ENCODE measurements around the gene LIMS2. TPM values are rescaled to one million over a fixed set of nuclear protein-coding genes. Genes with fewer than 3 reads are reported as not detected.

The LIMS2 gene
- total and polyA plus RNA-seq, 3 experiments from 2014 or later, result 3.1 to 6.1 (median 5.9) TPM

- Mint-ChIP-seq H3K36me3 (no peaks in the 10 kb centered on the region), H3K9me3 (no peaks in the 10 kb centered on the region), H3K27me3 (peaks cover 3 to 4% of the 10 kb centered on the region in 2 donors), H3K27ac (peak overlapping the region in 3 of 8 donors; percentile 38 to 78 (median 45)), H3K4me3 (peak overlapping the region in 4 of 7 donors; percentile 62 to 75 (median 70)), H3K4me1 (peaks cover 4 to 17% (median 7%) of the 10 kb centered on the region in 3 donors)
- ChIA-PET CTCF (interaction anchor here (0.7 to 2.1 kb wide), 10 partner anchors 9 to 116 kb away, joined by 3 to 27 read pairs (median 4); partner anchors contain the start of gene LIMS2), POLR2A (no interaction called here)
- Histone ChIP-seq H3K36me3 (ENCODE audit: insufficient read depth, low read length) (no peaks in the 10 kb centered on the region), H3K4me3 (ENCODE audit: low read length) (no peak overlapping the region), H3K27ac (ENCODE audit: low read depth, low read length) (no peak overlapping the region), H3K9me3 (ENCODE audit: low read length) (no peaks in the 10 kb centered on the region), H3K27me3 (ENCODE audit: insufficient read depth, low read length, poor library complexity, severe bottlenecking) (no peaks in the 10 kb centered on the region), H3K4me1 (ENCODE audit: insufficient read depth, low read length) (peaks cover 10% of the 10 kb centered on the region)
- peak; percentile 62 to 85 (median 69) for DNase-seq
Measured at GRCh38 chr2:127649684-127650040, 25.7 kb downstream of the LIMS2 start.

DNA sequence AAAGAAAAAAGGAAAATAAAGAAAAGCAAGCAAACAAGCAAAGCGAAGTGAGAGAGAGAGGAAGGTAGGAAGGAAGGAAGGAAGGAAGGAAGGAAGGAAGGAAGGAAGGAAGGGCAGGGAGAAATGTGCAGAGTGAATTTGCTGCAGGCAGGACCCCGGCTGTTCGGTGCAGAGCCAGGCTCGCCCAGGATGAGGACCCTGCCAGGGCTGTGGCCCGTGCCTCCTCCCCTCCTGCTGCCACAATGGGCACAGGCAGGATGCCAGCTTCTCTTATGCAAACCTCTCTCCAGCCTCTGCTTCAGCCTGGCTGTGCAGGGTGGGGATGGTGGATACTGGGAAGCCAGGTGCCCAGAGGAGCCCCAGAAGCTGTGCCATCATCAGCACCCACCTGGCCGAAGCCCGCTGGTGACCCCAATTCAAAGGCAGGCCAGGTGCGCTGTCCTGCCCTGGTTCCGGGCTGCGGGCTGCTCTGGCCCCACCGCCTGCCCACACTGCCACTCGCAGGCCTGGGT is 26.2 kb downstream of the LIMS2 start:
- Mint-ChIP-seq H3K27me3 (peaks cover 3 to 4% of the 10 kb centered on the region in 2 donors), H3K9me3 (no peaks in the 10 kb centered on the region), H3K27ac (peak overlapping the region in 3 of 8 donors; percentile 28 to 93 (median 76)), H3K4me1 (peaks cover 4 to 17% (median 7%) of the 10 kb centered on the region in 3 donors), H3K4me3 (peak overlapping the region in 1 of 7 donors; percentile 74), H3K36me3 (no peaks in the 10 kb centered on the region)
- Histone ChIP-seq H3K9me3 (ENCODE audit: low read length) (no peaks in the 10 kb centered on the region), H3K4me1 (ENCODE audit: insufficient read depth, low read length) (peaks cover 10% of the 10 kb centered on the region), H3K27ac (ENCODE audit: low read depth, low read length) (no peak overlapping the region), H3K27me3 (ENCODE audit: insufficient read depth, low read length, poor library complexity, severe bottlenecking) (no peaks in the 10 kb centered on the region), H3K36me3 (ENCODE audit: insufficient read depth, low read length) (no peaks in the 10 kb centered on the region), H3K4me3 (ENCODE audit: low read length) (no peak overlapping the region)
- ChIA-PET CTCF (interaction anchor here (1.1 to 2.1 kb wide), 5 partner anchors 27 to 74 kb away, joined by 3 to 27 read pairs (median 4); partner anchors contain the start of gene LIMS2), POLR2A (no interaction called here)
- DNase-seq, result no peak

GRCh38 chr2:127648321-127648720 is 27.0 kb downstream of the LIMS2 start:
- no peaks in the 10 kb centered on the region for H3K9me3 Mint-ChIP-seq
- POLR2A ChIA-PET, result no interaction called here

GRCh38 chr2:127647242-127648190 is 27.8 kb downstream of the LIMS2 start:
- no peak overlapping the region for H3K4me3 Mint-ChIP-seq
- H3K27me3 ChIP-seq (ENCODE audit: insufficient read depth, low read length, poor library complexity, severe bottlenecking), result no peaks in the 10 kb centered on the region
- CTCF ChIA-PET, result interaction anchor here (0.9 kb wide), 1 partner anchor 146 kb away, joined by 3 read pairs; no protein-coding TSS in a partner anchor
- peak overlapping the region in 1 of 8 donors; percentile 11 for H3K27ac Mint-ChIP-seq
- H3K4me3 ChIP-seq (ENCODE audit: low read length), result no peak overlapping the region
- no peaks in the 10 kb centered on the region for H3K36me3 ChIP-seq (ENCODE audit: insufficient read depth, low read length)
- H3K27me3 Mint-ChIP-seq, result no peaks in the 10 kb centered on the region
- H3K9me3 Mint-ChIP-seq, result no peaks in the 10 kb centered on the region
- H3K27ac ChIP-seq (ENCODE audit: low read depth, low read length), result no peak overlapping the region
- peak in 1 of 5 donors; percentile 35 for DNase-seq
- no peaks in the 10 kb centered on the region for H3K9me3 ChIP-seq (ENCODE audit: low read length)
- POLR2A ChIA-PET, result no interaction called here
- H3K4me1 Mint-ChIP-seq, result peaks cover 4 to 20% (median 9%) of the 10 kb centered on the region in 3 donors
- H3K4me1 ChIP-seq (ENCODE audit: insufficient read depth, low read length), result peaks cover 15% of the 10 kb centered on the region
- H3K36me3 Mint-ChIP-seq, result no peaks in the 10 kb centered on the region

More at GRCh38 chr2:127648321-127648720, 27.0 kb downstream of the LIMS2 start:
- H3K4me1 ChIP-seq (ENCODE audit: insufficient read depth, low read length), result peaks cover 10% of the 10 kb centered on the region
- Mint-ChIP-seq H3K36me3 (no peaks in the 10 kb centered on the region), H3K27me3 (no peaks in the 10 kb centered on the region), H3K27ac (peak overlapping the region in 2 of 8 donors; percentile 36 to 50), H3K4me1 (peaks cover 4 to 17% (median 9%) of the 10 kb centered on the region in 3 donors), H3K4me3 (no peak overlapping the region)
- CTCF ChIA-PET, result interaction anchor here (0.9 kb wide), 1 partner anchor 147 kb away, joined by 3 read pairs; no protein-coding TSS in a partner anchor
- H3K36me3 ChIP-seq (ENCODE audit: insufficient read depth, low read length), result no peaks in the 10 kb centered on the region
- H3K27ac ChIP-seq (ENCODE audit: low read depth, low read length), result no peak overlapping the region
- DNase-seq, result no peak
- H3K4me3 ChIP-seq (ENCODE audit: low read length), result no peak overlapping the region
- no peaks in the 10 kb centered on the region for H3K9me3 ChIP-seq (ENCODE audit: low read length)
- H3K27me3 ChIP-seq (ENCODE audit: insufficient read depth, low read length, poor library complexity, severe bottlenecking), result no peaks in the 10 kb centered on the region

GRCh38 chr2:127646487-127647241 is 28.7 kb downstream of the LIMS2 start:
- Histone ChIP-seq H3K27ac (ENCODE audit: low read depth, low read length) (no peak overlapping the region), H3K27me3 (ENCODE audit: insufficient read depth, low read length, poor library complexity, severe bottlenecking) (no peaks in the 10 kb centered on the region), H3K9me3 (ENCODE audit: low read length) (no peaks in the 10 kb centered on the region), H3K4me1 (ENCODE audit: insufficient read depth, low read length) (peaks cover 20% of the 10 kb centered on the region), H3K36me3 (ENCODE audit: insufficient read depth, low read length) (no peaks in the 10 kb centered on the region), H3K4me3 (ENCODE audit: low read length) (no peak overlapping the region)
- H3K27me3 Mint-ChIP-seq, result no peaks in the 10 kb centered on the region
- peak in 1 of 5 donors; percentile 25 for DNase-seq
- no peak overlapping the region for H3K27ac Mint-ChIP-seq
- peaks cover 4 to 27% (median 11%) of the 10 kb centered on the region in 3 donors for H3K4me1 Mint-ChIP-seq
- POLR2A ChIA-PET, result no interaction called here
- H3K9me3 Mint-ChIP-seq, result no peaks in the 10 kb centered on the region
- H3K36me3 Mint-ChIP-seq, result no peaks in the 10 kb centered on the region
- CTCF ChIA-PET, result no interaction called here
- no peak overlapping the region for H3K4me3 Mint-ChIP-seq

GRCh38 chr2:127645395-127646291 is 29.7 kb downstream of the LIMS2 start, which contains the start of gene GPR17:
GPR17 (plus strand) TSS chr2:127646153; CDS start chr2:127650736, 4,583 bp downstream.
- no peaks in the 10 kb centered on the region for H3K27me3 ChIP-seq (ENCODE audit: insufficient read depth, low read length, poor library complexity, severe bottlenecking)
- CTCF ChIA-PET, result interaction anchor here (1.2 kb wide), 1 partner anchor 54 kb away, joined by 4 read pairs; no protein-coding TSS in a partner anchor
- no peak within 1 kb of the TSS for H3K27ac ChIP-seq (ENCODE audit: low read depth, low read length)
- H3K27me3 Mint-ChIP-seq, result no peaks in the 10 kb centered on the region
- H3K9me3 Mint-ChIP-seq, result no peaks in the 10 kb centered on the region
- peaks cover 30% of the 10 kb centered on the region for H3K4me1 ChIP-seq (ENCODE audit: insufficient read depth, low read length)
- peaks cover 4 to 38% (median 13%) of the 10 kb centered on the region in 3 donors for H3K4me1 Mint-ChIP-seq
- H3K4me3 Mint-ChIP-seq, result no peak within 1 kb of the TSS
- no peak within 1 kb of the TSS for H3K4me3 ChIP-seq (ENCODE audit: low read length)
- no peak within 1 kb of the TSS for H3K27ac Mint-ChIP-seq
- DNase-seq, result peak in 1 of 5 donors; percentile 37
- no peaks in the 10 kb centered on the region for H3K36me3 Mint-ChIP-seq
- POLR2A ChIA-PET, result no interaction called here
- no peaks in the 10 kb centered on the region for H3K36me3 ChIP-seq (ENCODE audit: insufficient read depth, low read length)
- H3K9me3 ChIP-seq (ENCODE audit: low read length), result no peaks in the 10 kb centered on the region

DNA sequence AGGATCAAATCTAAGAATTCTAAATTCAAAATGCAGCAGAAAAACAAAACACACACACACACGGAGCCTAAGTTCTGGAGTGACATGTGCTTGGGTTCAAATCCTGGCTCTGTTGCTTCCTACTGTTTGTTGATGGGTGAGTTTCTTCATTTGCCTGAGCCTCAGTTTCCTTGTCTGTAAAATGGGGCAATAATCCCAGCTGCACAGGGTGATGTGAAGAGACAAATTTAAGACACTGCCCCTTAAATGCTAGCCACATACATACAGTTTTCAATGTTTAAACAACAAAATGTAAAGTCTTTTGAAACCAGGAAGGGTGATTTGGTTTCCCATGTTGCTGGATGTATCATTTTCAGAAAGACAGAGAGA is 30.3 kb downstream of the LIMS2 start:
- no peak for DNase-seq
- ChIA-PET CTCF (interaction anchor here (0.8 to 1.2 kb wide), 2 partner anchors 54 to 57 kb away, joined by 3 to 4 read pairs; no protein-coding TSS in a partner anchor), POLR2A (no interaction called here)
- Histone ChIP-seq H3K9me3 (ENCODE audit: low read length) (no peaks in the 10 kb centered on the region), H3K27ac (ENCODE audit: low read depth, low read length) (no peak overlapping the region), H3K27me3 (ENCODE audit: insufficient read depth, low read length, poor library complexity, severe bottlenecking) (no peaks in the 10 kb centered on the region), H3K4me1 (ENCODE audit: insufficient read depth, low read length) (peaks cover 37% of the 10 kb centered on the region), H3K4me3 (ENCODE audit: low read length) (no peak overlapping the region), H3K36me3 (ENCODE audit: insufficient read depth, low read length) (no peaks in the 10 kb centered on the region)
- Mint-ChIP-seq H3K4me3 (no peak overlapping the region), H3K9me3 (no peaks in the 10 kb centered on the region), H3K4me1 (peaks cover 4 to 44% (median 13%) of the 10 kb centered on the region in 3 donors), H3K27me3 (no peaks in the 10 kb centered on the region), H3K27ac (peak overlapping the region in 1 of 8 donors; percentile 38), H3K36me3 (no peaks in the 10 kb centered on the region)
